ENCODE results near the gene NUB1.

The NUB1 gene

DNA sequence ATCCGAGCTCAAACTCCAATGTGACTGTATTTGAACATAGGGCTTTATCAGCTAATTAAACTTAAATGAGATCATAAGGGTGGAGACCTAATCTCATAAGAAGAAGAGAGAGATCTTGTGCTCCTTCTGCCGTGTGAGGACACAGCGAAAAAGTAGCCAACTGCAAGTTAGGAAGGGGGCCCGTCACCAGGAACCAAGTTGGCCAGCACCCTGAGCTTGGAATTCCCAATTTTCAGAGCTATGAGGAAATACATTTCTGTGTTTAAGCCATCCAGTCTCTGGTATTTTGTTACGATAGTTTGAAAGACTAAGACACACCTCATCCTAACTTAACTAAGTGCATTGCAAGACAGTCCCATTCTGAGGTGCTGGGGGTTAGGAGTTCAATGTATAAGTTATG lies 82.3 kb downstream of the NUB1 start:
- DNase-seq (ENCODE audit: low read depth) = no peak

DNA sequence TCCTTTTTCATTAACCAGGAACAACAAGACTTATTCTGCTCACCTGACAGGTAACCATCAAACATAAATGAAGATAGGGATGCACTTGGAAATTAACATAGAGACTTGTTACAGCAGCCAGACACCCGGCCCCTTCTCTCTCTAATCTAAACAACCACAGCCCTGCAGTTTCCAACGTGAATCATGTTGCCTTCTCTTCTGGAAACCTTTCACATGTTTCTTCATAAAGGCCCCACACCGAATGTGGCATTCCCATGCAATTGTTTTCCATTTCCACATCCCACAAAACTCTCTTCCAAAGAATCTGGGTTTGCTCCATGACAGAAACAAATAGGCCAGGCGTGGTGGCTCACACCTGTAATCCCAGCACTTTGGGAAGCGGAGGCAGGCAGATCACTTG lies 83.2 kb downstream of the NUB1 start:
- no peak for DNase-seq (ENCODE audit: low read depth)

- DNase-seq (ENCODE audit: low read depth) = no peak
These were observed 84.2 kb downstream of the NUB1 start for GRCh38 chr7:151425670-151426440.

DNA sequence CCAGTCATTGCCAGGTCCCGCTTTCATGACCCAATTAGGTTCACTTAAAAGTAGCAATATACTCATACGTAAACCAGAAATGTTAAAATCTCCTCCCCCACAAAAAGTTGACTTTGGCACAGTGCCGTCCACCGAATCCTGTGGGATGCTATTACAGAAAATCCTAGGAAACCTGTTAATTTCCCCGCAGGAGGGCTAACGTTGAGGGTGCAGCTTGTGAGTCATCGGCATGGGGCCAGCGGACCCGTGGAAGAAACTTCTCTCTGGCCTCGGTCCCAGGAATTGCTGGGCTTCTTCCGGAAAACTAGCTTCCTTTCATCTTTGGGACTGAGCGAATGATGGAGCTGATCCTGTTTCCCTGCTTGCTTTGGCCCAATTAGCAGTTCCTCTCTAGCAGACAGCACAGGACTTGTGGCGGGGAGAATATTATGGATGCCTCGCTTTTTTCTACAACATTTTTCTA lies 84.9 kb downstream of the NUB1 start:
- DNase-seq (ENCODE audit: low read depth) = no peak

GRCh38 chr7:151426904-151427704 lies 85.5 kb downstream of the NUB1 start:
- DNase-seq (ENCODE audit: low read depth) = no peak

- DNase-seq (ENCODE audit: low read depth) = no peak
These were observed 86.2 kb downstream of the NUB1 start for GRCh38 chr7:151427705-151428377.

All from GM04504 (cell line).